ENCODE results near the gene KDM8. TPM values are rescaled to one million over a fixed set of nuclear protein-coding genes. Genes with fewer than 3 reads are reported as not detected.

KDM8 gene
- total RNA-seq, 4 donors from 2014 or later: 2.0 to 4.6 (median 2.6) TPM

- ATAC-seq (ENCODE audit: low FRiP score) (no peak), DNase-seq (ENCODE audit: low spot score) (no peak)
- no peak for TF ChIP-seq CTCF (IDR thresholded peaks at IDR 0.05)
Observed at GRCh38 chr16:27224741-27225300, 21.5 kb downstream of the KDM8 start.

GRCh38 chr16:27225536-27226360, 22.4 kb downstream of the KDM8 start:
- ATAC-seq (ENCODE audit: low FRiP score) (no peak), DNase-seq (ENCODE audit: low spot score) (no peak)
- TF ChIP-seq CTCF (IDR thresholded peaks at IDR 0.05): no peak

DNA sequence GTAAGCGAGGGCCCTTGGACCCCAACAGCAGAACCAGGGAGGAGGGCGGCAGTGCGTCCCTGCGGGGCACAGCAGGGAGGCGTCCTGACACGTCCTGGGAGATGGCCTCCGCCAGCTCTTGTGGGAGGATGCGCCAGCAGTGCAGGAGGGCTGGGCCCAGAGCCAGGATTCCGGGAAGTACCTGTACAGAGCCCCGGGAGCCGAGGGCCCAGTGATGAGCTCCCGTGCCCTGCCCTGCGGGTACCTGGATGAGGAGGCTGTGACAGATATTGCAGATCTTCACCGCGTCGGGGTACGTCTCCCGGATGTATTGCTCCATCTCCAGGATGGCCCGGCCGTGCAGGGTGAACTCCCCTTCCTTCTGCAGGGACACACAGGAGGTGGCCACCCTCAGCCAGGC, 23.1 kb downstream of the KDM8 start:
- DNase-seq (ENCODE audit: low spot score) (no peak), ATAC-seq (ENCODE audit: low FRiP score) (no peak)
- no peak for TF ChIP-seq CTCF (IDR thresholded peaks at IDR 0.05)

- no peak for TF ChIP-seq CTCF (IDR thresholded peaks at IDR 0.05)
- no peak for DNase-seq (ENCODE audit: low spot score)
- no peak for ATAC-seq (ENCODE audit: low FRiP score)
Observed at GRCh38 chr16:27226976-27227705, 23.8 kb downstream of the KDM8 start.

- TF ChIP-seq CTCF (IDR thresholded peaks at IDR 0.05): no peak
- no peak for DNase-seq (ENCODE audit: low spot score)
Observed at GRCh38 chr16:27228045-27228444, 24.7 kb downstream of the KDM8 start.

DNA sequence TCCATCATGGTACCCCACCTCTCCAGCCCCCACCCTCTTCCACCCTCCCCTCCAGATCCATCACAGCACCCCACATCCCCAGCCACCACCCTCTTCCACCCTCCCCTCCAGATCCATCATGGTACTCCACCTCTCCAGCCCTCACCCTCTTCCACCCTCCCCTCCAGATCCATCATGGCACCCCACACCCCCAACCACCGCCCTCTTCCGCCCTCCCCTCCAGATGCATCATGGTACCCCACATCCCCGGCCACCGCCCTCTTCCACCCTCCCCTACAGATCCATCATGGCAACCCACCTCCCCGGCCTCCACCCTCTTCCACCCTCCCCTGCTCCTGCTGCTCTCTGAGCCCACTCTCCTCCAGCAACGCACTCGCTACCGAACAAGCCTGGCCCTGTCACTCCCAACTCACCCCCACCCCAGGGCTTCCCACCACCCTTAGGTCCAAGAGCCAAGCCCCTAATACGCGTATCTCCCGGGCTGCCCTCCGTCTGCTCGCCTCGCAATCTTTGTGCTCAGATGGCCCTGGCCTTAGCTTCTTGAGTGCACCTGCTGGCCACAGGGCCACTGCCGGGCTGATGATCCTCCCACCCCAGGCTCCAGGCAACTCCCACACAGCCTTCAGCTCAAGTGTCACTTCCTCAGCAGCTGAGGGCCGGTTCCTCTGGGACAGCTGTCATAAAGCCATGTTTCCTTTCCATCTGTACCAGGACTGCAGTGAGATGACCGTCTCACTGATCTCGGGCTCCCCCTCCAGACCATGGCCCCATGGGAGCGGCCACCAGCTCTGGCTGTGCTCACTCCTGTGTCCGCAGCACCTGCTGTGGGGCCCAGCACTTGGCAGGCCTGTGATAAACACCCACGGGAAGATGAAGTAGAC, 25.5 kb downstream of the KDM8 start:
- DNase-seq (ENCODE audit: low spot score): no peak
- ATAC-seq (ENCODE audit: low FRiP score): no peak
- no peak for TF ChIP-seq CTCF (IDR thresholded peaks at IDR 0.05)

More at GRCh38 chr16:27228045-27228444, 24.7 kb downstream of the KDM8 start:
- no peak for ATAC-seq (ENCODE audit: low FRiP score)
